ENCODE data around the gene TMCO6.

The TMCO6 gene

GRCh38 chr5:140603734-140604133 lies 35.5 kb upstream of the TMCO6 start (continued):
- TF ChIP-seq ZNF785 (tag by site-specific recombination; IDR thresholded peaks at IDR 0.05) (no peak), ZNF324 (tag by site-specific recombination; IDR thresholded peaks at IDR 0.05) (no peak), KLF8 (tag by site-specific recombination; IDR thresholded peaks at IDR 0.05) (no peak), ZNF423 (tag by site-specific recombination; IDR thresholded peaks at IDR 0.05) (no peak)

- Histone ChIP-seq H3K4me3 (ENCODE audit: low read depth, low read length) (no peak overlapping the region), H3K4me1 (ENCODE audit: control insufficient read depth, insufficient read depth, low read length) (no peaks in the 10 kb centered on the region), H3K9me3 (ENCODE audit: control insufficient read depth, insufficient read depth, low read depth, low read length) (no peaks in the 10 kb centered on the region), H3K27ac (ENCODE audit: extremely low read depth, low read depth, low read length) (no peak overlapping the region), H3K36me3 (ENCODE audit: control insufficient read depth in 2 of 2, insufficient read depth in 1 of 2, low read length in 2 of 2) (no peaks in the 10 kb centered on the region)
- TF ChIP-seq SCRT1 (tag by site-specific recombination; IDR thresholded peaks at IDR 0.05; ENCODE audit: borderline replicate concordance): no peak
- TF ChIP-seq ZNF596 (tag by site-specific recombination; IDR thresholded peaks at IDR 0.05): no peak
- CTCF ChIA-PET: no interaction called here
- POLR2A ChIA-PET: interaction anchor here (0.6 to 0.7 kb wide), 2 partner anchors 27 to 48 kb away, joined by 3 to 6 read pairs; partner anchors contain the start of gene CD14
These were observed 33.4 kb upstream of the TMCO6 start for GRCh38 chr5:140605879-140606278.

- no peaks in the 10 kb centered on the region for H3K4me1 ChIP-seq (ENCODE audit: control insufficient read depth, insufficient read depth, low read length)
- no peak for TF ChIP-seq ZNF549 (tag by site-specific recombination; IDR thresholded peaks at IDR 0.05)
- TF ChIP-seq ZNF146 (tag by site-specific recombination; IDR thresholded peaks at IDR 0.05): peak; percentile 9; the same call in 1 of the 2 replicates
- TF ChIP-seq ZNF639 (tag by site-specific recombination; IDR thresholded peaks at IDR 0.05): no peak
- ChIA-PET CTCF (no interaction called here), POLR2A (no interaction called here)
- no peaks in the 10 kb centered on the region for H3K36me3 ChIP-seq (ENCODE audit: control insufficient read depth in 2 of 2, insufficient read depth in 1 of 2, low read length in 2 of 2)
- H3K4me3 ChIP-seq (ENCODE audit: low read depth, low read length): no peak overlapping the region
- no peak overlapping the region for H3K27ac ChIP-seq (ENCODE audit: extremely low read depth, low read depth, low read length)
- H3K9me3 ChIP-seq (ENCODE audit: control insufficient read depth, insufficient read depth, low read depth, low read length): no peaks in the 10 kb centered on the region
These were observed 32.2 kb upstream of the TMCO6 start for GRCh38 chr5:140607031-140607430.

GRCh38 chr5:140608722-140609121 lies 30.5 kb upstream of the TMCO6 start:
- ChIA-PET CTCF (interaction anchor here (0.6 kb wide), 1 partner anchor 111 kb away, joined by 3 read pairs; no protein-coding TSS in a partner anchor), POLR2A (no interaction called here)
- TF ChIP-seq ZFP3 (tag by site-specific recombination; IDR thresholded peaks at IDR 0.05; ENCODE audit: low read depth) (no peak), PRDM6 (tag by site-specific recombination; IDR thresholded peaks at IDR 0.05) (no peak), ZNF791 (tag by site-specific recombination; IDR thresholded peaks at IDR 0.05) (no peak), ZNF558 (tag by site-specific recombination; IDR thresholded peaks at IDR 0.05) (no peak), OVOL3 (tag by site-specific recombination; IDR thresholded peaks at IDR 0.05) (no peak), ZFP37 (tag by site-specific recombination; IDR thresholded peaks at IDR 0.05) (no peak), WT1 (tag by site-specific recombination; IDR thresholded peaks at IDR 0.05) (no peak), YY2 (tag by site-specific recombination; IDR thresholded peaks at IDR 0.05) (no peak), ZNF274 (IDR thresholded peaks at IDR 0.05; ENCODE audit: low read length) (no peak), ZNF274 (tag by site-specific recombination; IDR thresholded peaks at IDR 0.05; ENCODE audit: borderline replicate concordance) (no peak), ZNF223 (tag by site-specific recombination; IDR thresholded peaks at IDR 0.05) (no peak)
- H3K36me3 ChIP-seq (ENCODE audit: control insufficient read depth in 2 of 2, insufficient read depth in 1 of 2, low read length in 2 of 2): no peaks in the 10 kb centered on the region
- H3K27ac ChIP-seq (ENCODE audit: extremely low read depth, low read depth, low read length): no peak overlapping the region
- no peaks in the 10 kb centered on the region for H3K4me1 ChIP-seq (ENCODE audit: control insufficient read depth, insufficient read depth, low read length)
- no peak overlapping the region for H3K4me3 ChIP-seq (ENCODE audit: low read depth, low read length)
- H3K9me3 ChIP-seq (ENCODE audit: control insufficient read depth, insufficient read depth, low read depth, low read length): no peaks in the 10 kb centered on the region

Data from HEK293 (cell line).